MCF 10A (cell line): ENCODE measurements around the gene P3R3URF. TPM values are rescaled to one million over a fixed set of nuclear protein-coding genes. Genes with fewer than 3 reads are reported as not detected.

Experiments
- BruUV-seq: library from RNA; stranded (reverse); fragments of 400-500 nt; replicated peaks from 2 replicates; lab custom pipeline; 2021; lab: Mats Ljungman, UMichigan
- CTCF ChIA-PET: fragments of 300-600 bp; sonication (Branson Sonifier 250); formaldehyde crosslinking; extraction: SDS; loops from one replicate; lab custom pipeline; 2021; ENCODE audit warnings: antibody characterized with exemption, inconsistent platforms; lab: Yijun Ruan, JAX
- POLR2A ChIA-PET: fragments of 300-600, 350-650 bp; sonication (Branson Sonifier 250); formaldehyde crosslinking; extraction: SDS; loops from one replicate; lab custom pipeline; 2020; ENCODE audit warnings: antibody characterized with exemption, inconsistent platforms; lab: Yijun Ruan, JAX
- DNase-seq: peaks from one replicate; pipeline ENCODE4 v3.0.0-alpha.2; 2018; ENCODE audit not compliant: unreplicated experiment
- H3K27ac Mint-ChIP-seq: one replicate; pipeline ENCODE4 v1.8.0; 2022; ENCODE audit warnings: mild to moderate bottlenecking, low read depth, mixed read lengths; ENCODE audit not compliant: unreplicated experiment
- H3K27me3 Mint-ChIP-seq: one replicate; pipeline ENCODE4 v1.8.0; 2022; ENCODE audit warnings: mixed read lengths; ENCODE audit not compliant: insufficient read depth, unreplicated experiment
- H3K36me3 Mint-ChIP-seq: one replicate; pipeline ENCODE4 v1.8.0; 2022; ENCODE audit warnings: mild to moderate bottlenecking, moderate library complexity, mixed read lengths; ENCODE audit not compliant: insufficient read depth, unreplicated experiment
- H3K4me1 Mint-ChIP-seq: one replicate; pipeline ENCODE4 v1.8.0; 2022; ENCODE audit warnings: mixed read lengths; ENCODE audit not compliant: insufficient read depth, unreplicated experiment
- H3K4me3 Mint-ChIP-seq: one replicate; pipeline ENCODE4 v1.8.0; 2022; ENCODE audit warnings: mild to moderate bottlenecking, moderate library complexity, mixed read lengths; ENCODE audit not compliant: unreplicated experiment
- H3K9me3 Mint-ChIP-seq: one replicate; pipeline ENCODE4 v1.8.0; 2022; ENCODE audit warnings: mixed read lengths; ENCODE audit not compliant: unreplicated experiment
- CTCF ChIP-seq: fragments of 200-600 bp; IDR thresholded peaks from one replicate; pipeline ENCODE4 v1.8.0; 2022; ENCODE audit warnings: antibody characterized with exemption, mild to moderate bottlenecking; ENCODE audit not compliant: unreplicated experiment
- intact Hi-C: fragments of 100-400 bp; cut with micrococcal nuclease; formaldehyde crosslinking; loops from 2 replicates; pipeline ENCODE4 v1.14.1; 2022
- total RNA-seq: library from RNA; stranded (reverse); gene quantifications from 2 replicates; pipeline ENCODE4 v1.2.3, GENCODE V29; 2022

Gene P3R3URF
- total RNA-seq, 1 experiment from 2014 or later = not detected

GRCh38 chr1:46131093-46131492 is 45.2 kb downstream of the P3R3URF start:
- DNase-seq = peak; percentile 23
- CTCF ChIA-PET = interaction anchor here (0.6 to 2.0 kb wide), 8 partner anchors 46 to 874 kb away, joined by 3 to 11 read pairs (median 4); no protein-coding TSS in a partner anchor
- Mint-ChIP-seq H3K4me1 (peaks cover 43% of the 10 kb centered on the region), H3K9me3 (no peaks in the 10 kb centered on the region), H3K4me3 (peak overlapping the region; percentile 75), H3K36me3 (peaks cover 20% of the 10 kb centered on the region), H3K27me3 (no peaks in the 10 kb centered on the region), H3K27ac (peak overlapping the region; percentile 100)
- no TSS peak for BruUV-seq
- intact Hi-C loops = loop anchor here (5.0 kb wide), 1 partner anchor 91 kb away; no protein-coding TSS in a partner anchor
- POLR2A ChIA-PET = interaction anchor here (0.6 to 5.9 kb wide), 31 partner anchors 8 to 540 kb away, joined by 3 to 68 read pairs (median 8); partner anchors contain the start of genes GPBP1L1, NSUN4, RAD54L and TSPAN1
- no peak for TF ChIP-seq CTCF

DNA sequence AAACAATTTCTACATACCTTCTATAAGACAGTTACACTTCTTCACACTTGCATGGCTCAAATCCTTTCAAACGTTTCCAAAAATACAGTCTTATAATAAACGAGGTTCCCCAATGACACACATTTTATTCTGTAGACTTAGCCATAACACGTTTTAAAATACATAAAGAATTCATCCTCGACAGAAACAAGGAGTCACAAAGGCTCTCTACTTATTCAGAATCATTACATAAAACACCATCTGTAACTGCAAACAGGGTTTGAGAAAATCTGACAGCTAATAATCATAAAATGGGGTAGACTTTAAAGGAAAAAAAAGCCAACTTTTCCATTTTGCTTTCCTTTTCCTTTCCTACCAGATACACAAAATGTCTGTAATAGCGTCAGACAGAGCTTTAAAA is 45.7 kb downstream of the P3R3URF start:
- DNase-seq = no peak
- peaks cover 42% of the 10 kb centered on the region for H3K4me1 Mint-ChIP-seq
- CTCF ChIA-PET = interaction anchor here (0.6 to 1.3 kb wide), 6 partner anchors 53 to 874 kb away, joined by 3 to 5 read pairs (median 3); no protein-coding TSS in a partner anchor
- TF ChIP-seq CTCF = no peak
- peak overlapping the region; percentile 100 for H3K27ac Mint-ChIP-seq
- no peaks in the 10 kb centered on the region for H3K27me3 Mint-ChIP-seq
- H3K4me3 Mint-ChIP-seq = peak overlapping the region; percentile 75
- peaks cover 17% of the 10 kb centered on the region for H3K36me3 Mint-ChIP-seq
- intact Hi-C loops = loop anchor here (5.0 kb wide), 1 partner anchor 92 kb away; no protein-coding TSS in a partner anchor
- BruUV-seq = no TSS peak
- POLR2A ChIA-PET = interaction anchor here (0.5 to 5.9 kb wide), 23 partner anchors 9 to 442 kb away, joined by 3 to 68 read pairs (median 6); partner anchors contain the start of genes LRRC41, NSUN4, P3R3URF and RAD54L
- no peaks in the 10 kb centered on the region for H3K9me3 Mint-ChIP-seq

GRCh38 chr1:46130121-46130520 is 46.2 kb downstream of the P3R3URF start:
- H3K4me1 Mint-ChIP-seq = peaks cover 37% of the 10 kb centered on the region
- BruUV-seq = no TSS peak
- ChIA-PET CTCF (interaction anchor here (0.8 to 0.9 kb wide), 4 partner anchors 50 to 94 kb away, joined by 3 to 5 read pairs (median 3); no protein-coding TSS in a partner anchor), POLR2A (interaction anchor here (0.5 to 5.9 kb wide), 22 partner anchors 9 to 442 kb away, joined by 3 to 68 read pairs (median 6); partner anchors contain the start of genes LRRC41, P3R3URF, RAD54L and TSPAN1)
- no peaks in the 10 kb centered on the region for H3K27me3 Mint-ChIP-seq
- peak overlapping the region; percentile 100 for H3K27ac Mint-ChIP-seq
- peak overlapping the region; percentile 75 for H3K4me3 Mint-ChIP-seq
- H3K36me3 Mint-ChIP-seq = peaks cover 14% of the 10 kb centered on the region
- intact Hi-C loops = loop anchor here (5.0 kb wide), 1 partner anchor 92 kb away; no protein-coding TSS in a partner anchor
- H3K9me3 Mint-ChIP-seq = no peaks in the 10 kb centered on the region
- no peak for DNase-seq
- no peak for TF ChIP-seq CTCF

DNA sequence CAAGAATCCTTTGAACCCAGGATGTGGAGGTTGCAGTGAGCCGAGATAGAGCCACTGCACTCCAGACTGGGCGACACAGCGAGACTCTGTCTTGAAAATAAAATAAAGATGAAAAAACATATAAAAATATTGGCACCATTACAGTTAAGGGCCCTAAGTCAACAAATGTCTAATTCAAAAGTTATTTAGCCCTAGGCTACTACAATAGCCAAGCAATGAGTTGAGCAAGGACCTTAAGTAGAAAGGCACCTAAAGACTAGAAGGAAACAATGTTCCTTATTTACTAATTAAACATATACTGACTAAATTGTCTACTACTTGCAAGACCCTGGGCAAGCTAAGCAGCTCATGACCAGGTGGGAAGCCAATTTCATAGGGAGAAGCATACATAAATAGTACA is 47.9 kb downstream of the P3R3URF start:
- Mint-ChIP-seq H3K4me1 (peaks cover 21% of the 10 kb centered on the region), H3K4me3 (peak overlapping the region; percentile 50), H3K27ac (no peak overlapping the region), H3K27me3 (no peaks in the 10 kb centered on the region), H3K9me3 (no peaks in the 10 kb centered on the region), H3K36me3 (peaks cover 14% of the 10 kb centered on the region)
- POLR2A ChIA-PET = interaction anchor here (0.6 to 5.9 kb wide), 8 partner anchors 9 to 546 kb away, joined by 3 to 68 read pairs (median 5); partner anchors contain the start of gene GPBP1L1
- intact Hi-C loops = no loop called here
- CTCF ChIA-PET = interaction anchor here (1.5 to 1.8 kb wide), 3 partner anchors 44 to 71 kb away, joined by 3 to 7 read pairs (median 5); no protein-coding TSS in a partner anchor
- no peak for TF ChIP-seq CTCF
- no TSS peak for BruUV-seq
- peak; percentile 60 for DNase-seq
